ENCODE results near the gene ELMO2.
A peak's percentile ranks its signal among the peaks of the same experiment; 100 is the strongest.

Gene ELMO2, protein sequence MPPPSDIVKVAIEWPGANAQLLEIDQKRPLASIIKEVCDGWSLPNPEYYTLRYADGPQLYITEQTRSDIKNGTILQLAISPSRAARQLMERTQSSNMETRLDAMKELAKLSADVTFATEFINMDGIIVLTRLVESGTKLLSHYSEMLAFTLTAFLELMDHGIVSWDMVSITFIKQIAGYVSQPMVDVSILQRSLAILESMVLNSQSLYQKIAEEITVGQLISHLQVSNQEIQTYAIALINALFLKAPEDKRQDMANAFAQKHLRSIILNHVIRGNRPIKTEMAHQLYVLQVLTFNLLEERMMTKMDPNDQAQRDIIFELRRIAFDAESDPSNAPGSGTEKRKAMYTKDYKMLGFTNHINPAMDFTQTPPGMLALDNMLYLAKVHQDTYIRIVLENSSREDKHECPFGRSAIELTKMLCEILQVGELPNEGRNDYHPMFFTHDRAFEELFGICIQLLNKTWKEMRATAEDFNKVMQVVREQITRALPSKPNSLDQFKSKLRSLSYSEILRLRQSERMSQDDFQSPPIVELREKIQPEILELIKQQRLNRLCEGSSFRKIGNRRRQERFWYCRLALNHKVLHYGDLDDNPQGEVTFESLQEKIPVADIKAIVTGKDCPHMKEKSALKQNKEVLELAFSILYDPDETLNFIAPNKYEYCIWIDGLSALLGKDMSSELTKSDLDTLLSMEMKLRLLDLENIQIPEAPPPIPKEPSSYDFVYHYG

DNA sequence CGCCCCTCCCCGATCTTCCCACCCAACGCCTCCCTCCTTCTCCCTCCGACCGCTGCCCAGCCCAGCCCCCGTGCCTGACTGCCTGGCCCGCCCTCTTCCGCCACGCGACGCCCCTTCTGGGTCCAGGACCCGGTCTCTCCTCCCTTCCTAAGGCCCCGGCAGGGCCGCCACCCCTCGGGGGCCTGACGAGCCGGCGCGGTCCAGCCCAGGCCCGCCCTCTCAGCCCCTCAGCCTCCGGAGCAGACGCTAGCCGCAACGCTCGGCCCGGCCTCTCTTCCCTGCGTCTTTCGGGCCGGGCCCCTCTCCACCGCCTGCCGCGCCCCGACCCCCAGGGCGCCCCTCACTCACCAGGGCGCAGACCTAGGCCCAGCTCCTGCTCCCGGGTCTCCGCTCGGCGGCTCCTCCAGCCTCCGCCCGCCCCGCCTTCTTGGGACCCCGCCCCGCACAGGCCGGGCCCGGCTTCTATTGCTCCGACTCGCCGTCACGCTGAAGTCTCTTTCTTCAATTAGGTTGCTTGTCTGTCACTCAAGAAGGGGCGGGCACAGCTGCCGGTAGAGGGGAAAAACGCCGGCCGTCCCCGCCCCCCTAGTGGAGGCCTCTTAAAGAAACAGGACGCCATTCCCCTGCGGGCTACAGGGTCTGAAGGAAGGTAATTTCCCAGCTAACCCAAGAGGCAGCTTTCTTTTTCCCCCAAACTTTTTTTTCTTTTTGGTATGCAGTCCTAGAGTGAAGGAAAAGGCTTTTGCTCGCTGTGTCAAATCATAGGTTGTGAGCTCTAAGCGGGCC lies at the start of gene ELMO2:
ELMO2 (minus strand) TSS at position 416 of the 786 bp plus-strand sequence. CDS start 12,133 bp downstream, outside the sequence.
- peak; percentile 98 for DNase-seq (ENCODE audit: low read depth)

DNA sequence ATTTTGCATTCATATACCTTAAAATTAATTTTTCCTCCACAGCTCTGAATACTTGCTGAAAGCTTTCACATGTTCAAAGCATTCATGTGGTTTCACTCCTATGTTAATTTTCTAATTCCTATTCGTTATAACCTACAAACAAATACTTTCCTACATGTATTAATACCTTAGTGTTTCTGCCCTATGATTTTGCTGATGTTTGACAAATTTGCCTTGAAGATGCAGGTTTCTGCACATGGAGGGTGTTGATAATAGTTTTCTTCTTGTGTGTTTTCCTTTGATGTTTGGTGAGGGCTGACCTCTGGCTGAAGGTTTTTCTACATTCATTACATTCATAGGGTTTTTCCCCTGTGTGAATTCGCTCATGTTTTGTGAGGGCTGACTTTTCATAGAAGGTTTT lies 49.3 kb upstream of the ELMO2 start:
- DNase-seq (ENCODE audit: low read depth): no peak

- no peak for DNase-seq (ENCODE audit: low read depth)
Observed at GRCh38 chr20:46446851-46447250, 40.4 kb upstream of the ELMO2 start.

DNA sequence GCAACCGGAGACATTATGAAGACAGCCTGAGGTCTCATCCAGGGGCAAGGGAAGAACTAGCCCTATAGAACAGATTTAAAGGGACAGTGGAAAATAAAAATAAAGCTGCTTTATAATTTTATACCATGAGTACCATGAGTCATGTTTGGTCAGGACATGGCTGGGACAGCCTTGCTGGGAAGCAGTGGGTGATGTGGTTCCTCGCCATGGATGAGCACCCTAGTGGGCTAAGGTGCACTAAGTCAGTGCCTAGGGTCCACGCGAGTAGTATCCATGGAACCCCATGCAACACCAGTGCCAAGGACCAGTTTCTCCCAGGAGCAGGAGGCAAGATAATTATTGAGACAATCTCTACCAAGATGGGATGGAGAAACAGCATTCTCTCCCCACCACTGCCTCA lies 33.4 kb upstream of the ELMO2 start:
- DNase-seq (ENCODE audit: low read depth): no peak

- peak; percentile 38 for DNase-seq (ENCODE audit: low read depth)
Observed at GRCh38 chr20:46438156-46438750, 31.8 kb upstream of the ELMO2 start.

GRCh38 chr20:46435146-46435545 lies 28.7 kb upstream of the ELMO2 start:
- DNase-seq (ENCODE audit: low read depth): no peak

GRCh38 chr20:46434597-46434996 lies 28.2 kb upstream of the ELMO2 start:
- DNase-seq (ENCODE audit: low read depth): no peak

DNA sequence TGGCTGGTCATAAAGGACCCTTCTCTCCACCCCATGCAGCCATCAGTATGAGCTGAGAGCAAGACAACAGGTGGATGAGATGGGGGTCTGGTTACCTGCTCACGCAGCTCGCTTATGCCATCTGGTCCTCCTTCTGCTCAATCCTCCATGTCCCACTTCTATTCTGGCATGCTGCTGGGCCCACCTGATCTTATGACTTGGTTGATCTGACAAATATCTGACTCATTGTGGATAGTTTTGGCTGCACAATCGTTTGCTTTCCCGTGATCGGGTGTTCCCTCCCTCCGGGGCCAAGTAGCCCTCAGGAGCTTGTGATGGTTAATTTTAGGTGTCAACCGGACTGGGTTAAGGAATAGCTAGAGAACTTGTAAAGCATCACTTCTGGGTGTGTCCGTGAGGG lies 26.6 kb upstream of the ELMO2 start:
- no peak for DNase-seq (ENCODE audit: low read depth)

GRCh38 chr20:46430921-46431712 lies 24.7 kb upstream of the ELMO2 start:
- no peak for DNase-seq (ENCODE audit: low read depth)

DNA sequence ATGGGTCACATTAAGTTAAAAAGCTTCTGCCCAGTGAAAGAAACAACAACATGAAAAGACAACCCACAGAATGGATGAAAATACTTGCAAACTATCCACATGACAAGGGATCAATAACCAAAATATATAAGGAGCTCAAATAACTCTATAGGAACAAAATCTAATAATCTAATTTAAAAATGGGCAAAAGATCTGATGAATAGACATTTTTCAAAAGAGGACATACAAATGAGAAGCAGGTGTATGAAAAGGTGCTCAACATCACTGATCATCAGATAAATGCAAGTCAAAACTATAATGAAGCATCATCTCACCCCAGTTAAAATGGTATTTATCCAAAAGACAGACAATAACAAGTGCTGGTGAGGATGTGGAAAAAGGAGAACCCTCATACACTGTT lies 21.0 kb upstream of the ELMO2 start:
- no peak for DNase-seq (ENCODE audit: low read depth)

- peak; percentile 31 for DNase-seq (ENCODE audit: low read depth)
Observed at GRCh38 chr20:46423882-46424482, 17.6 kb upstream of the ELMO2 start.

DNA sequence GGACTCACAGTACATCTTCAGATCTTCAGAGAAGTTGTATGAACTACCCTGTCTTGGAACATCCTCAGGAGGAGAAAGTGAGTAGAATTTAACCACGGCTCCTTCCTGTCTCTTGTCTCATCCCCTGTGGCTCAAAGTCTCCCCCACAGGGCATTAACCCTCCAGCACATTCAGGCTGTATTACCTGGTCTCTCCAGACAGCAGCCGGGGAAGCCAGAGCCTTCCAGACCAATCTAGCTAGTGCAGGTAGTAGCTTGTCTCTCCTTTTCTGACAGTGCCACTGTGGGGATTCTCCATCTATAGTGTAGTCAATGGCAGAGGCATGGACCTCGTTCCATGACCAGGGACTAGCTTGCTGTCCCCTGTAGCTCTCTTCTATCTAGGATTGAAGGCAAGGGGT lies 16.9 kb upstream of the ELMO2 start:
- DNase-seq (ENCODE audit: low read depth): no peak

DNA sequence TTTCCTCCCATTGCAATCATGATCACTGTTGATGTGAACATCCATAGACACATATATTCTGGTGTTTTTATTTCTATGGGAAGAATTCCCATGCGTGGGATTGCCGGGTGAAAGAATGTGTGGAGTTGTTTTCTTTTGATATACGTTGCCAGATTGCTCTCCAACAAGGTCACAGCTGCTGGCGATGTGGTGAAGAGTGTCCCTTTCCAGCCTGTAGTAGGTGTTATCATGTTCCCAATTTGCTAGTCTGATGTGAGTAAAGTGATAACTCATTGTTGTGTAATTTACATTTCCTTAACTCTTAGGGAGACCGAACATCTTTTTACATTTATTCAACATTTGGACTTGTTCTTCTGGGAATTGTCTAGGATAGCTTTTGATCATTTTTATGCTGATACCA lies 14.5 kb upstream of the ELMO2 start:
- DNase-seq (ENCODE audit: low read depth): no peak

DNA sequence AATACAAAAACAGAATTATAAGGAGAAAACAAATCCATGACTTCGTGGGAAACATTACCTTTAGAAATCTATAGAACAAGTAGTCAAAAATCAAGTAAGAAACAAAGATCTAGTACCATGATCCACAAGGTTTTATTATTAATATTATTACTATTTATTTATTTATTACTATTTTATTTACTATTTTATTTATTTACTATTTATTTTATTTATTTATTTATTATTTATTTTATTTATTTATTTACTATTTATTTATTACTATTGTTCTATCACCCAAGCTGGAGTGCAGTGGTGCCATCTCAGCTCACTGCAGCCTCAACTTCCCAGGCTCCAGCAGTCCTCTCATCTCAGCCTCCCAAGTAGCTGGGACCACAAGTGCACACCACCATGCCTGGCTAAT lies 13.5 kb upstream of the ELMO2 start:
- DNase-seq (ENCODE audit: low read depth): no peak

DNA sequence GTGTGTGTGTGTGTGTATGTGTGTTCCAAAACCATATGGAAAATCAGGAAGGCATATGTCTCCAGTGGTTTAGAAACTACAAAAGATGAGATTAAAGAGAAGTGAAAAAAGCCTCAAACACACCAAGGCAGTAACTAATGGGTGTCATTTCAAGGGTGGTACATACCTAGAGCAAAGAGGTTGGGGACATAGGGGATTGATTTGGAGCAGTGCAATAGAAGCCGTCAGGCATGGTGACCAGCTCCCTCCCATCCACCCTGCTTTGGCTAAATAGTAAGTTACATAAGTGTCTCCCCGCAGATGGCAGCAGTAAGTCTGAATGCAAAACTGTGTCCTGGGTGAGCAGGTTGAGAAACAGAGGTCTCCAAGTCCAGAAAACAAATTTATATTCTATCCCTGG lies 10.4 kb upstream of the ELMO2 start:
- no peak for DNase-seq (ENCODE audit: low read depth)

- DNase-seq (ENCODE audit: low read depth): no peak
Observed at GRCh38 chr20:46416421-46416820, 10.0 kb upstream of the ELMO2 start.

DNA sequence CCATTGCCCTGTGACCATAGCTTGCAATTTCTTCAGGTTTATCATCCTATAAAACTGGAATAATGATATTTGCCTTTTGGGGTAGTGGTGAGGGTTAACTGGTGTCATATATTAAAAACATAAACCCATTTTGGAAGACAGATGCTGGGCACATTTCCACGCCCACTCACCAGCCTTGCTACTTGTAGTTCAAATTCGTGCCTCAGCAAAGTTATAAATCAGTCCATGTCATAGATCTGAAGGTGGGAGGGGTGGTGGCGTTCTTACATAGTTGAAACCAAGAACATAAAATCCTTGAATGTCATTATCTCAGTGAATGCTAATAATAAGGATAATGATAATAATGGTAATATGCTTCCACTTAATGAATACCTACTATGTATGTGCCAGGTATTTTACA lies 9.4 kb upstream of the ELMO2 start:
- no peak for DNase-seq (ENCODE audit: low read depth)

GRCh38 chr20:46414608-46415007 lies 8.2 kb upstream of the ELMO2 start:
- DNase-seq (ENCODE audit: low read depth): no peak

GRCh38 chr20:46411637-46412036 lies 5.2 kb upstream of the ELMO2 start:
- no peak for DNase-seq (ENCODE audit: low read depth)

DNA sequence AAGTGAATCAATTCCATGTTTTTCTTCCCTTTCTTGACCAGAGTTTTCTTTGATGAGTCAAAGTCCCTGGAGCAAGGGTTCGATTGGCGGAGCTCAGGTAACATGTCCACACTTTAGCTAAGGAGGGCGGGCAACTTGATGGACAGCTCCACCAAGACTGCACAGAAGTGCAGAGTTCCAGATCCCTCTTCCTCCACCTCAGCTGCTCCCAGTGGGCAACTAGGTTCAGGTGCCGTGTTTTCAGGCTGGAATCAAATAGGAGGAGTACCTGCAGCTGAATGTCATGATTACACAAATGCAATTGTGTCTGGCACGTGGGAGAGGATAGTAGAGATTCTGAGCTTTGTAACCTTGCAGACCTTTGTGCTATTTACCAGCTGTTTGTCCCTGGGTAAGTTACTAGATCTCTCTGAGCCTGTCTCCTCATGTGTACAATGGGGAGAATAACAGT lies 1.9 kb upstream of the ELMO2 start:
- DNase-seq (ENCODE audit: low read depth): no peak

DNA sequence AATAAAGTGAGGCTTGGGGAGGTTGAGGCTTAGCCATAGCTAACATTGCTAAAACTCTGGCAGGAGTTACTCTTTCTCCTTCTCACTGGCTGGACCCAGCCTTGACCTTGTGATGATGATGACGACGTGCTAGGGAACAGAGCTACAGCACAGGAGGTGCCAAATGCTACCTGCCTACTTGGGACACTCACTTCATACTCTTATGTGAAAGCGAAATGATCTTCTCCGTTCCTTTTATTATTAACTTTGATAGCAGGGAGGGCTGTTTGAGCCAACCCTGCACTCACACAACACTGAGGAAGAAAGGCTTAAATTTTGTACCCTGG lies 1.2 kb upstream of the ELMO2 start:
- no peak for DNase-seq (ENCODE audit: low read depth)

Data from iris pigment epithelial cell (primary cell).